ENCODE measurements around the gene PLXNA4.

The PLXNA4 gene

GRCh38 chr7:132232406-132232805 lies 343.9 kb downstream of the PLXNA4 start:
- Histone ChIP-seq H3K9ac (ENCODE audit: low read length) (no peak overlapping the region), H3K27ac (ENCODE audit: low read depth, low read length) (no peak overlapping the region), H3K9me3 (ENCODE audit: insufficient read depth, low read length) (no peaks in the 10 kb centered on the region), H3K4me3 (ENCODE audit: insufficient read depth, low read length, poor library complexity, severe bottlenecking) (no peak overlapping the region), H3K9me2 (replicated peaks; ENCODE audit: insufficient read depth, low read length) (no peaks in the 10 kb centered on the region), H3K4me2 (ENCODE audit: low read depth, low read length, poor library complexity, severe bottlenecking) (no peak overlapping the region), H2AFZ (ENCODE audit: low read depth, low read length, severe bottlenecking) (no peak overlapping the region), H3F3A (ENCODE audit: insufficient read depth) (no peaks in the 10 kb centered on the region), H3K27me3 (ENCODE audit: low read length) (no peaks in the 10 kb centered on the region), H4K20me1 (ENCODE audit: low read depth, low read length) (no peaks in the 10 kb centered on the region), H3K79me2 (ENCODE audit: insufficient read depth, low read length) (no peaks in the 10 kb centered on the region), H3K36me3 (ENCODE audit: low read length) (no peaks in the 10 kb centered on the region)
- TF ChIP-seq CTCF (IDR thresholded peaks at IDR 0.05; ENCODE audit: insufficient read depth, low read length, poor library complexity, severe bottlenecking), result no peak
- no peak for TF ChIP-seq EZH2phosphoT487 (conservative IDR thresholded peaks at IDR 0.05; ENCODE audit: low read length)

GRCh38 chr7:132230462-132230861 lies 345.8 kb downstream of the PLXNA4 start:
- Histone ChIP-seq H2AFZ (ENCODE audit: low read depth, low read length, severe bottlenecking) (no peak overlapping the region), H3F3A (ENCODE audit: insufficient read depth) (no peaks in the 10 kb centered on the region), H3K9me3 (ENCODE audit: insufficient read depth, low read length) (no peaks in the 10 kb centered on the region), H3K9ac (ENCODE audit: low read length) (no peak overlapping the region), H3K9me2 (replicated peaks; ENCODE audit: insufficient read depth, low read length) (no peaks in the 10 kb centered on the region), H4K20me1 (ENCODE audit: low read depth, low read length) (no peaks in the 10 kb centered on the region), H3K27ac (ENCODE audit: low read depth, low read length) (no peak overlapping the region), H3K27me3 (ENCODE audit: low read length) (no peaks in the 10 kb centered on the region), H3K4me2 (ENCODE audit: low read depth, low read length, poor library complexity, severe bottlenecking) (no peak overlapping the region), H3K36me3 (ENCODE audit: low read length) (no peaks in the 10 kb centered on the region), H3K4me3 (ENCODE audit: insufficient read depth, low read length, poor library complexity, severe bottlenecking) (no peak overlapping the region), H3K79me2 (ENCODE audit: insufficient read depth, low read length) (no peaks in the 10 kb centered on the region)
- TF ChIP-seq EZH2phosphoT487 (conservative IDR thresholded peaks at IDR 0.05; ENCODE audit: low read length), result no peak
- TF ChIP-seq CTCF (IDR thresholded peaks at IDR 0.05; ENCODE audit: insufficient read depth, low read length, poor library complexity, severe bottlenecking), result no peak

GRCh38 chr7:132228240-132228639 lies 348.0 kb downstream of the PLXNA4 start:
- Histone ChIP-seq H2AFZ (ENCODE audit: low read depth, low read length, severe bottlenecking) (no peak overlapping the region), H3K36me3 (ENCODE audit: low read length) (no peaks in the 10 kb centered on the region), H3K9me2 (replicated peaks; ENCODE audit: insufficient read depth, low read length) (no peaks in the 10 kb centered on the region), H3K9me3 (ENCODE audit: insufficient read depth, low read length) (no peaks in the 10 kb centered on the region), H3K4me3 (ENCODE audit: insufficient read depth, low read length, poor library complexity, severe bottlenecking) (no peak overlapping the region), H3F3A (ENCODE audit: insufficient read depth) (no peaks in the 10 kb centered on the region), H3K27ac (ENCODE audit: low read depth, low read length) (no peak overlapping the region), H3K27me3 (ENCODE audit: low read length) (no peaks in the 10 kb centered on the region), H3K79me2 (ENCODE audit: insufficient read depth, low read length) (no peaks in the 10 kb centered on the region), H3K9ac (ENCODE audit: low read length) (no peak overlapping the region), H4K20me1 (ENCODE audit: low read depth, low read length) (no peaks in the 10 kb centered on the region), H3K4me2 (ENCODE audit: low read depth, low read length, poor library complexity, severe bottlenecking) (no peak overlapping the region)
- TF ChIP-seq CTCF (IDR thresholded peaks at IDR 0.05; ENCODE audit: insufficient read depth, low read length, poor library complexity, severe bottlenecking), result no peak
- no peak for TF ChIP-seq EZH2phosphoT487 (conservative IDR thresholded peaks at IDR 0.05; ENCODE audit: low read length)

GRCh38 chr7:132226957-132227290 lies 349.3 kb downstream of the PLXNA4 start:
- H3K36me3 ChIP-seq (ENCODE audit: low read length), result no peaks in the 10 kb centered on the region
- no peak overlapping the region for H3K9ac ChIP-seq (ENCODE audit: low read length)
- no peaks in the 10 kb centered on the region for H3K9me2 ChIP-seq (replicated peaks; ENCODE audit: insufficient read depth, low read length)
- H3K4me2 ChIP-seq (ENCODE audit: low read depth, low read length, poor library complexity, severe bottlenecking), result no peak overlapping the region
- H3K9me3 ChIP-seq (ENCODE audit: insufficient read depth, low read length), result no peaks in the 10 kb centered on the region
- TF ChIP-seq CTCF (IDR thresholded peaks at IDR 0.05; ENCODE audit: insufficient read depth, low read length, poor library complexity, severe bottlenecking) (no peak), EZH2phosphoT487 (conservative IDR thresholded peaks at IDR 0.05; ENCODE audit: low read length) (no peak)
- no peak overlapping the region for H3K4me3 ChIP-seq (ENCODE audit: insufficient read depth, low read length, poor library complexity, severe bottlenecking)
- H3K27ac ChIP-seq (ENCODE audit: low read depth, low read length), result no peak overlapping the region
- no peaks in the 10 kb centered on the region for H3F3A ChIP-seq (ENCODE audit: insufficient read depth)
- no peaks in the 10 kb centered on the region for H3K79me2 ChIP-seq (ENCODE audit: insufficient read depth, low read length)
- H4K20me1 ChIP-seq (ENCODE audit: low read depth, low read length), result no peaks in the 10 kb centered on the region
- no peaks in the 10 kb centered on the region for H3K27me3 ChIP-seq (ENCODE audit: low read length)
- H2AFZ ChIP-seq (ENCODE audit: low read depth, low read length, severe bottlenecking), result no peak overlapping the region
